ENCODE measurements around the gene SLC26A9.

SLC26A9 gene

GRCh38 chr1:205971082-205971481, 27.8 kb upstream of the SLC26A9 start:
- DNase-seq (ENCODE audit: low read depth in 1 of 2, low spot score in 1 of 2) = no peak
- no peak overlapping the region for H3K4me3 ChIP-seq (replicated peaks; ENCODE audit: insufficient read depth, low read length)
- TF ChIP-seq POLR2AphosphoS5 (IDR thresholded peaks at IDR 0.05; ENCODE audit: low read depth) (no peak), REST (IDR thresholded peaks at IDR 0.05; ENCODE audit: insufficient replicate concordance, low read depth) (no peak)
- no peak overlapping the region for H3K27ac ChIP-seq (replicated peaks)
- no peaks in the 10 kb centered on the region for H3K27me3 ChIP-seq (ENCODE audit: insufficient read depth, poor library complexity, severe bottlenecking)

GRCh38 chr1:205970486-205970885, 27.2 kb upstream of the SLC26A9 start:
- H3K27ac ChIP-seq (replicated peaks) = no peak overlapping the region
- no peak for DNase-seq (ENCODE audit: low read depth in 1 of 2, low spot score in 1 of 2)
- H3K27me3 ChIP-seq (ENCODE audit: insufficient read depth, poor library complexity, severe bottlenecking) = no peaks in the 10 kb centered on the region
- H3K4me3 ChIP-seq (replicated peaks; ENCODE audit: insufficient read depth, low read length) = no peak overlapping the region
- no peak for TF ChIP-seq REST (IDR thresholded peaks at IDR 0.05; ENCODE audit: insufficient replicate concordance, low read depth)
- no peak for TF ChIP-seq CTCF (IDR thresholded peaks at IDR 0.05; ENCODE audit: insufficient read depth, low read length)
- no peak for TF ChIP-seq GABPA (IDR thresholded peaks at IDR 0.05; ENCODE audit: low read depth)
- TF ChIP-seq SPI1 (IDR thresholded peaks at IDR 0.05; ENCODE audit: borderline replicate concordance, low read depth) = no peak

GRCh38 chr1:205969229-205969628, 26.0 kb upstream of the SLC26A9 start:
- no peak for TF ChIP-seq GABPA (IDR thresholded peaks at IDR 0.05; ENCODE audit: low read depth)
- no peak for TF ChIP-seq SPI1 (IDR thresholded peaks at IDR 0.05; ENCODE audit: borderline replicate concordance, low read depth)
- no peak for TF ChIP-seq POLR2AphosphoS5 (IDR thresholded peaks at IDR 0.05; ENCODE audit: low read depth)
- no peak for TF ChIP-seq REST (IDR thresholded peaks at IDR 0.05; ENCODE audit: insufficient replicate concordance, low read depth)
- no peak for TF ChIP-seq CTCF (IDR thresholded peaks at IDR 0.05; ENCODE audit: insufficient read depth, low read length)

More at GRCh38 chr1:205969229-205969628, 26.0 kb upstream of the SLC26A9 start:
- Histone ChIP-seq H3K4me3 (replicated peaks; ENCODE audit: insufficient read depth, low read length) (no peak overlapping the region), H3K27ac (replicated peaks) (no peak overlapping the region), H3K27me3 (ENCODE audit: insufficient read depth, poor library complexity, severe bottlenecking) (no peaks in the 10 kb centered on the region)
- no peak for DNase-seq (ENCODE audit: low read depth in 1 of 2, low spot score in 1 of 2)

Data from HL-60 (cell line).